ENCODE results near the gene GCLC.

- TF ChIP-seq POLR2A (IDR thresholded peaks at IDR 0.05; ENCODE audit: low read depth, low read length) (no peak), SPI1 (IDR thresholded peaks at IDR 0.05; ENCODE audit: low read depth, low read length) (no peak), TAF1 (IDR thresholded peaks at IDR 0.05; ENCODE audit: low read depth, low read length) (no peak), POU2F2 (IDR thresholded peaks at IDR 0.05; ENCODE audit: low read depth, low read length) (no peak), POLR2AphosphoS5 (IDR thresholded peaks at IDR 0.05; ENCODE audit: low read depth, low read length) (no peak)
Observed at GRCh38 chr6:53584726-53585125, 39.8 kb upstream of the GCLC start.

All from GM12891 (cell line).